ENCODE data around the gene RALGAPA2. TPM values are rescaled to one million over a fixed set of nuclear protein-coding genes. Genes with fewer than 3 reads are reported as not detected.

RALGAPA2 gene
- total RNA-seq, 1 experiment from 2014 or later, result 10.8 TPM

- Histone ChIP-seq H4K20me1 (ENCODE audit: insufficient read depth) (no peaks in the 10 kb centered on the region), H3K27me3 (ENCODE audit: insufficient read depth, low read length) (no peaks in the 10 kb centered on the region), H3K4me3 (replicated peaks in 1 of 2; ENCODE audit: low read depth in 1 of 2, low read length in 2 of 2) (no peak overlapping the region), H3K9ac (ENCODE audit: low read length) (no peak overlapping the region), H3K27ac (ENCODE audit: low read depth, low read length) (no peak overlapping the region), H3K36me3 (ENCODE audit: control insufficient read depth in 1 of 2, insufficient read depth in 2 of 2, low read length in 2 of 2) (no peaks in the 10 kb centered on the region), H3K9me2 (ENCODE audit: insufficient read depth) (no peaks in the 10 kb centered on the region), H3K79me2 (ENCODE audit: insufficient read depth, low read length) (no peaks in the 10 kb centered on the region), H3K9me3 (ENCODE audit: control insufficient read depth in 1 of 2, insufficient read depth in 1 of 2, low read depth in 1 of 2, low read length in 2 of 2) (no peaks in the 10 kb centered on the region), H2AFZ (ENCODE audit: low read depth, low read length, poor library complexity, severe bottlenecking) (no peak overlapping the region), H3K4me1 (ENCODE audit: control insufficient read depth in 1 of 2, insufficient read depth in 2 of 2, low read length in 2 of 2) (peaks cover 7% of the 10 kb centered on the region in 2 experiments), H3K4me2 (ENCODE audit: low read length) (no peak overlapping the region)
- intact Hi-C loops (cut with micrococcal nuclease), result no loop called here
- no peak for ATAC-seq
- ChIA-PET POLR2A (no interaction called here), RAD21 (ENCODE audit: low non-redundant PET in 1 of 2, low total read pairs in 2 of 2, uncharacterized antibody in 2 of 2, unreplicated experiment in 2 of 2) (no interaction called here), CTCF (no interaction called here)
- DNase-seq (ENCODE audit: low read depth, low spot score), result no peak
- no TSS peak for BruUV-seq (replicated peaks)
- TF ChIP-seq REST (IDR thresholded peaks at IDR 0.05; ENCODE audit: low read depth), result no peak
- TF ChIP-seq TCF7L2 (IDR thresholded peaks at IDR 0.05; ENCODE audit: borderline replicate concordance, extremely low read depth, insufficient read depth, insufficient read length), result no peak
- TF ChIP-seq CBX3 (IDR thresholded peaks at IDR 0.05; ENCODE audit: low read depth), result no peak
- no peak for TF ChIP-seq CEBPB (IDR thresholded peaks at IDR 0.05; ENCODE audit: low read depth)
- TF ChIP-seq ZNF274 (IDR thresholded peaks at IDR 0.05; ENCODE audit: low read depth, low read length), result no peak
- TF ChIP-seq, protein P1, sequence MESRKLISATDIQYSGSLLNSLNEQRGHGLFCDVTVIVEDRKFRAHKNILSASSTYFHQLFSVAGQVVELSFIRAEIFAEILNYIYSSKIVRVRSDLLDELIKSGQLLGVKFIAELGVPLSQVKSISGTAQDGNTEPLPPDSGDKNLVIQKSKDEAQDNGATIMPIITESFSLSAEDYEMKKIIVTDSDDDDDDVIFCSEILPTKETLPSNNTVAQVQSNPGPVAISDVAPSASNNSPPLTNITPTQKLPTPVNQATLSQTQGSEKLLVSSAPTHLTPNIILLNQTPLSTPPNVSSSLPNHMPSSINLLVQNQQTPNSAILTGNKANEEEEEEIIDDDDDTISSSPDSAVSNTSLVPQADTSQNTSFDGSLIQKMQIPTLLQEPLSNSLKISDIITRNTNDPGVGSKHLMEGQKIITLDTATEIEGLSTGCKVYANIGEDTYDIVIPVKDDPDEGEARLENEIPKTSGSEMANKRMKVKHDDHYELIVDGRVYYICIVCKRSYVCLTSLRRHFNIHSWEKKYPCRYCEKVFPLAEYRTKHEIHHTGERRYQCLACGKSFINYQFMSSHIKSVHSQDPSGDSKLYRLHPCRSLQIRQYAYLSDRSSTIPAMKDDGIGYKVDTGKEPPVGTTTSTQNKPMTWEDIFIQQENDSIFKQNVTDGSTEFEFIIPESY (IDR thresholded peaks at IDR 0.05; ENCODE audit: extremely low read depth, insufficient replicate concordance, low read length), result no peak
- TF ChIP-seq EGR1 (IDR thresholded peaks at IDR 0.05; ENCODE audit: low read depth), result no peak
- TF ChIP-seq SRF (IDR thresholded peaks at IDR 0.05; ENCODE audit: low read depth), result no peak
- no peak for TF ChIP-seq ATF3 (IDR thresholded peaks at IDR 0.05)
- TF ChIP-seq, protein P2, sequence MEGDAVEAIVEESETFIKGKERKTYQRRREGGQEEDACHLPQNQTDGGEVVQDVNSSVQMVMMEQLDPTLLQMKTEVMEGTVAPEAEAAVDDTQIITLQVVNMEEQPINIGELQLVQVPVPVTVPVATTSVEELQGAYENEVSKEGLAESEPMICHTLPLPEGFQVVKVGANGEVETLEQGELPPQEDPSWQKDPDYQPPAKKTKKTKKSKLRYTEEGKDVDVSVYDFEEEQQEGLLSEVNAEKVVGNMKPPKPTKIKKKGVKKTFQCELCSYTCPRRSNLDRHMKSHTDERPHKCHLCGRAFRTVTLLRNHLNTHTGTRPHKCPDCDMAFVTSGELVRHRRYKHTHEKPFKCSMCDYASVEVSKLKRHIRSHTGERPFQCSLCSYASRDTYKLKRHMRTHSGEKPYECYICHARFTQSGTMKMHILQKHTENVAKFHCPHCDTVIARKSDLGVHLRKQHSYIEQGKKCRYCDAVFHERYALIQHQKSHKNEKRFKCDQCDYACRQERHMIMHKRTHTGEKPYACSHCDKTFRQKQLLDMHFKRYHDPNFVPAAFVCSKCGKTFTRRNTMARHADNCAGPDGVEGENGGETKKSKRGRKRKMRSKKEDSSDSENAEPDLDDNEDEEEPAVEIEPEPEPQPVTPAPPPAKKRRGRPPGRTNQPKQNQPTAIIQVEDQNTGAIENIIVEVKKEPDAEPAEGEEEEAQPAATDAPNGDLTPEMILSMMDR (IDR thresholded peaks at IDR 0.05 in 2 of 3, conservative IDR thresholded peaks at IDR 0.05 in 1 of 3; ENCODE audit: borderline replicate concordance in 1 of 3, insufficient read depth in 1 of 3, low read depth in 2 of 3, low read length in 2 of 3), result no peak
Observed at GRCh38 chr20:20554951-20555350, 157.5 kb downstream of the RALGAPA2 start.

Data from HCT116 (cell line).